SK-N-SH treated with all-trans-retinoic acid at 6 μM for 48 hours (cell line): ENCODE results near the gene TMEM135.

Experiments
- ESRRG ChIP-seq: fragments of 250-450 bp; sonication (Bioruptor Pico); IDR thresholded peaks from 2 replicates; pipeline ENCODE4 v1.6.1; 2021; ENCODE audit warnings: mild to moderate bottlenecking
- ZFP3 ChIP-seq: fragments of 250-450 bp; sonication (Bioruptor Pico); IDR thresholded peaks from 2 replicates; pipeline ENCODE4 v1.5.0; 2020; ENCODE audit warnings: mild to moderate bottlenecking, moderate library complexity
- ZFP30 ChIP-seq: fragments of 450-650 bp; formaldehyde crosslinking; IDR thresholded peaks from 2 replicates; pipeline ENCODE4 v1.5.0; 2022; ENCODE audit warnings: mild to moderate bottlenecking, moderate library complexity

DNA sequence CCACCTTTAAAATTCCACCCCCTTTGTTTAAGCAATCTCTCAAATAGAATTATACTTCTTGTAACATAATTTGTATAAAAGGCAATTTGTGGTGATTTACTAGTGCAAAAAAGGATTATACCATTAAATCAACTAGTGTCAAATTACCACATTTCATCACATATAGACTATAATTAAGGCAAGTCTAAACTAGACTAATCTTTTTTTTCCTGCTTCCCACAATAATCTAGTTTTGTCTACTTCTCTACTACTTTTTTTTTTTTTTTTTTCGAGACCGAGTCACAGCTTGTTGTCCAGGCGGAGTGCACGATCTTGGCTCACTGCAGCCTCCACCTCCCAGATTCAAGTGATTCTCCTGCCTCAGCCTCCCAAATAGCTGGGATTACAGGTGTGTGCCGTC, 46.4 kb upstream of the TMEM135 start:
- TF ChIP-seq ESRRG (CRISPR knock-in tag) (no peak), ZFP30 (CRISPR knock-in tag) (no peak), ZFP3 (CRISPR knock-in tag) (no peak)
